RCC 7860 (cell line): ENCODE measurements around the gene EIF2S1.
"Not testable (repeated sequence)": the region's sequence is repeated elsewhere in the genome, so short reads cannot be mapped to it uniquely, and the experiment has no call there.

ENCODE experiments used
- DNase-seq: peaks from one replicate; pipeline ENCODE4 v3.0.0-alpha.2; 2015; ENCODE audit warnings: low spot score
- FAIRE-seq: peaks from 2 replicates; lab custom pipeline; 2012; peaks lifted over from hg19 to GRCh38; lab: Jason Lieb, UNC

EIF2S1 gene

GRCh38 chr14:67359775-67360469 lies at the start of gene EIF2S1, which contains the start of gene ATP6V1D:
TSS of gene EIF2S1 (plus strand) at chr14:67360328. CDS start at chr14:67364768, 4,440 bp downstream.
TSS of gene ATP6V1D (minus strand) at chr14:67359804. CDS start at chr14:67359698, 106 bp downstream.
- DNase-seq (peak; percentile 90), FAIRE-seq (peak; percentile 77)

- FAIRE-seq, result no peak
- no peak for DNase-seq
Observed at GRCh38 chr14:67311868-67312267, 48.3 kb upstream of the EIF2S1 start.

- DNase-seq, result no peak
- FAIRE-seq, result no peak
Observed at GRCh38 chr14:67313153-67313552, 47.0 kb upstream of the EIF2S1 start.

- DNase-seq, result no peak
- no peak for FAIRE-seq
Observed at GRCh38 chr14:67317822-67318221, 42.3 kb upstream of the EIF2S1 start.

GRCh38 chr14:67319142-67319541 lies 41.0 kb upstream of the EIF2S1 start:
- FAIRE-seq, result no peak
- no peak for DNase-seq

- not testable (repeated sequence) for DNase-seq, FAIRE-seq
Observed at GRCh38 chr14:67329666-67330065, 30.5 kb upstream of the EIF2S1 start.

- DNase-seq (no peak), FAIRE-seq (no peak)
Observed at GRCh38 chr14:67331368-67332125, 28.6 kb upstream of the EIF2S1 start.

GRCh38 chr14:67332468-67332867 lies 27.7 kb upstream of the EIF2S1 start:
- FAIRE-seq, result no peak
- no peak for DNase-seq

- DNase-seq, result no peak
- FAIRE-seq, result no peak
Observed at GRCh38 chr14:67335781-67336180, 24.3 kb upstream of the EIF2S1 start.

GRCh38 chr14:67341231-67341630 lies 18.9 kb upstream of the EIF2S1 start:
- not testable (repeated sequence) for DNase-seq, FAIRE-seq

- no peak for FAIRE-seq
- no peak for DNase-seq
Observed at GRCh38 chr14:67343601-67344230, 16.4 kb upstream of the EIF2S1 start.

GRCh38 chr14:67345583-67345982 lies 14.5 kb upstream of the EIF2S1 start:
- DNase-seq, result no peak

GRCh38 chr14:67352055-67352454 lies 8.1 kb upstream of the EIF2S1 start:
- DNase-seq (no peak), FAIRE-seq (no peak)

More at GRCh38 chr14:67345583-67345982, 14.5 kb upstream of the EIF2S1 start:
- no peak for FAIRE-seq

- no peak for FAIRE-seq
- DNase-seq, result no peak
Observed at GRCh38 chr14:67357186-67357968, 2.8 kb upstream of the EIF2S1 start.

GRCh38 chr14:67357969-67358354 lies 2.2 kb upstream of the EIF2S1 start:
- FAIRE-seq, result no peak
- DNase-seq, result no peak

GRCh38 chr14:67358924-67359774 lies 979 bp upstream of the EIF2S1 start:
- FAIRE-seq (no peak), DNase-seq (peak; percentile 11)

- no peak for DNase-seq
- FAIRE-seq, result no peak
Observed at GRCh38 chr14:67360470-67361206, 510 bp downstream of the EIF2S1 start.

GRCh38 chr14:67365476-67365875 lies 5.3 kb downstream of the EIF2S1 start:
- FAIRE-seq, result no peak
- DNase-seq, result no peak

- DNase-seq (no peak), FAIRE-seq (no peak)
Observed at GRCh38 chr14:67370830-67371229, 10.7 kb downstream of the EIF2S1 start.
